ENCODE data around the gene KRTAP1-3. TPM values are rescaled to one million over a fixed set of nuclear protein-coding genes. Genes with fewer than 3 reads are reported as not detected.

Gene KRTAP1-3
- not detected in 2 replicates for total RNA-seq

DNA sequence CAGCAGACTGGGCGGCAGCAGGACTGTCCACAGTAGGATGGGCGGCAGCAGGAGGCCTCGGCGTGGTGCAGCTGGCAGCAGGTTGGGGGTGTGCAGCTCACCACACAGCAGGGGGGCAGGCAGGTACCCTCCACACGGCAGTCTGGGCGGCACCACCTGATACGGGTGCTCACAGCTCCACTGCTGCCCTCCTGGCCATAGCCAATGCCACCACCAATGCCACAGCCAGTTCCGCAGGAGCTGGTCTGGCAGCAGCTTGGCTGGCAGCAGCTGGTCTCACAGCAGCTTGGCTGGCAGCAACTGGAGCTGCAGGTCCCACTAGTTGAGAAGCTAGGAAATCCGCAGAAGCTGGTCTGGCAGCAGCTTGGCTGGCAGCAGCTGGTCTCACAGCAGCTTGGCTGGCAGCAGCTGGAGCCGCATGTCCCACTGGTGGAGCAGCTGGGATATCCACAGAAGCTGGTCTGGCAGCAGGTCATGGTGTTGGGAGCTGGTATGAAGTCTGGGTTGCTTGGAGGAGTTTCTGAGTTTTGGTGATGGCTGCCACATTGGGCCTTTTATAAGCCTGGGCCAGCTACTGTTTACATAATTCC, at the start of gene KRTAP1-3:
Gene KRTAP1-3 (minus strand): TSS at position 529 of the 590 bp plus-strand sequence. CDS start 53 bp downstream, at position 476.

DNA sequence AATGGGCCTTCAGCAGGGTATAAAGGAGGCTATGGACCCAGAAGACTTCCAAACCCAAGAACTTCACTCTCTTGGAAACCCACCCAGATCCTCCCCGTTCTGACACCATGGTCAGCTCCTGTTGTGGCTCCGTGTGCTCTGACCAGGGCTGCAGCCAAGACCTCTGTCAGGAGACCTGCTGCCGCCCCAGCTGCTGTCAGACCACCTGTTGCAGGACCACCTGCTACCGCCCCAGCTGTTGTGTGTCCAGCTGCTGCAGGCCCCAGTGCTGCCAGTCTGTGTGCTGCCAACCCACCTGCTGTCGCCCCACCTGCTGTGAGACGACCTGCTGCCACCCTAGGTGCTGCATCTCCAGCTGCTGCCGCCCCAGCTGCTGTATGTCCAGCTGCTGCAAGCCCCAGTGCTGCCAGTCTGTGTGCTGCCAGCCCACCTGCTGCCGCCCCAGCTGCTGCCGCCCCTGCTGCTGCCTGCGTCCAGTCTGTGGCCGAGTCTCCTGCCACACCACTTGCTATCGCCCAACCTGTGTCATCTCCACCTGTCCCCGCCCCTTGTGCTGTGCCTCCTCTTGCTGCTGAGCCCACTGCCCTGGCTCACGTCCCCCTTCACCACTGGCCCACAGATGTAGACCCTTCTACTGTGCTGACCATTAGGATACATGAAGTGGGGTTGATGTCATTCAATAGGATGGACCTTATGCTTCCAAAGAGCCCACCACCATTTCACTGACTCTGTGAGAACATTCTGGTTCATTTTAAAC, 49.6 kb upstream of the KRTAP1-3 start, which contains the start of gene KRTAP4-7:
Gene KRTAP4-7 (plus strand): TSS at position 51 of the 757 bp plus-strand sequence. CDS start 57 bp downstream, at position 108.

DNA sequence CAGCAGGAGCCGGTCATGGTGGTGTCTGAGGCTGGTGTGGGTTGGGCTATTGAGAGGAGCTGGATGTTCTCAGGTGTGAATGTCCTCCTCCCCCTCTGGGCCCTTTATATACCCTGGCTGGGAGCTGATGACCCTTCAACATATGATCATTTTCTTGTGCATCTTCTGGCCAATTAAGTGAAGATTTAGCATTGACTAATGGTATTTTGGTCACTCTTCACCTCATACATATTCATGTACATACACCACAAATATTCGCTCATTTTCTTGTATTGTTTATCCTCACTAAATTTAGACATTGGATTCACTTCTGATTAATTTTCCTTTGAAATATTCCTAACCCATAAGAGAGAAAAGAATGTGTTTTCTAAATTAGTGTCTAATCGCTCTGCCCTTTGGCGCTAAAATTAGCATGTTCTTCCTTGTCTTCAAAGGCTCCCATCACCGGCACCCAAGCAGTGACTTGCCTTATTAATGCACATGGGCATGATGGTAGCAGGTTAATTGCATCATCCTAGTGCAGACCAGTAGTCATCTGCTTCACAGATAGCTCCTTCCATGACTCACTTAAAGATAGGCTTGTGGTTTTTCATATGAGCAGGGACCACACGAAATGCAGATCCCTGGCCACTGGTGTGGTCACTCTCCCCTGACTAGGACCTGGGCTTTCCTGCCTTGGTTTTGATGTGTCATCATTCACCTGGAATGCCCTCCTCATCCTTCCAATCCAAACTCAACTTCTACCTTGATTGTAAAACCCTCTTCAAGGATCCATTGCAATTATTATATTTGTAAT, 31.4 kb upstream of the KRTAP1-3 start, which contains the start of gene KRTAP2-4:
Gene KRTAP2-4 (minus strand): TSS at position 51 of the 796 bp plus-strand sequence. CDS start 34 bp downstream, at position 17.

DNA sequence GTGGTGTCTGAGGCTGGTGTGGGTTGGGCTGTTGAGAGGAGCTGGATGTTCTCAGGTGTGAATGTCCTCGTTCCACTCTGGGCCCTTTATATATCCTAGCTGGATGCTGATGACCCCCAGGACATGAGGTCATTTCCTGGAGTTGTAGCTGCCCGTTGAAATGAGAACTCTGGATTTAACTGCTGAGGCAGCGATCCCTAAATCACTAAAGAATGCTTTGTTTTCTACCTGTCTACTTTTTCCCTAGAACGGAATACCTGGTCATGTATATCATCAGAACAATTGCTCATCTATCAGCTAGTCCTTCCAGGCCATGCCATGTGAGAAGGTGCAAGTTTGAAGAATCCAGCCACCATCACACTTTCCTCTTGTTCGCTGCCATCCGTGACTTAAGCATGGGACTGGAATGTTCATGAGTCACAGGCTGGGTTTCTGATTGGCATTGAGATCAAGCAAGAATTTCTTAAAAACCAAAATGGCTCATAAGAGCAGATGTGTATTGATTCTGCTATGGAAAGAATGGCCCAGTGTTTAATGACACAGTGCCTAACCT, 25.5 kb upstream of the KRTAP1-3 start, which contains the start of gene KRTAP2-3:
Gene KRTAP2-3 (minus strand): TSS at position 63 of the 553 bp plus-strand sequence. CDS start 64 bp downstream, outside the sequence.

GRCh38 chr17:41055130-41055529, 20.5 kb upstream of the KRTAP1-3 start, which contains the start of gene KRTAP2-2:
Gene KRTAP2-2, minus strand, starts transcription at chr17:41055230. Its CDS starts 19 bp downstream, at chr17:41055211.

DNA sequence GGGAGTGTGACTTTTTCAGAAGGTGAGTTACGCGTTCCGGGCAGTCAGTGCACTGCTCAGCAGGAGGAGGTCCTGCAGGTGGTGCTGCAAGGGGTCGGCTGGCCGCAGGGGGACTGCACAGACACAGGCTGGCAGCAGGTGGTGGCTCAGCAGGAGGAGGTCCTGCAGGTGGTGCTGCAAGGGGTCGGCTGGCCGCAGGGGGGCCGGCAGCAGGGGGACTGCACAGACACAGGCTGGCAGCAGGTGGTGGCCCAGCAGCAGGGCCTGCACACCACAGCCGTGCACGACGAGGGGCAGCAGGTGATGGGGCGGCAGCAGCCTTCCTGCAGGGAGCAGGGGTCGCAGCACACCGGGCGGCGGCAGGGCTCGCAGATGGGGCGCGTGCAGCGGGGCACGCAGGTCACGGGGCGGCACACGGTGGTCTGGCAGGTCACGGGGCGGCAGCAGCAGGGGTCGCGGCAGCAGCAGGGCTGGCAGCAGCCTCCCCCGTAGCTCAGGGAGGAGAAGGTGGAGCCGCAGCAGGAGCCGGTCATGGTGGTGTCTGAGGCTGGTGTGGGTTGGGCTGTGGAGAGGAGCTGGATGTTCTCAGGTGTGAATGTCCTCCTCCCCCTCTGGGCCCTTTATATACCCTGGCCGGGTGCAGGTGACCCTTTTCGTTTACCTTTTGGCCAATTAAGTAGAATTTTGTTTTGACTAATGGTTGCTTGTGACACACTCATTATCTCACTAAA, 12.2 kb upstream of the KRTAP1-3 start, which contains the start of gene KRTAP2-1:
Gene KRTAP2-1 (minus strand): TSS at position 582 of the 731 bp plus-strand sequence. CDS start 49 bp downstream, at position 533.

DNA sequence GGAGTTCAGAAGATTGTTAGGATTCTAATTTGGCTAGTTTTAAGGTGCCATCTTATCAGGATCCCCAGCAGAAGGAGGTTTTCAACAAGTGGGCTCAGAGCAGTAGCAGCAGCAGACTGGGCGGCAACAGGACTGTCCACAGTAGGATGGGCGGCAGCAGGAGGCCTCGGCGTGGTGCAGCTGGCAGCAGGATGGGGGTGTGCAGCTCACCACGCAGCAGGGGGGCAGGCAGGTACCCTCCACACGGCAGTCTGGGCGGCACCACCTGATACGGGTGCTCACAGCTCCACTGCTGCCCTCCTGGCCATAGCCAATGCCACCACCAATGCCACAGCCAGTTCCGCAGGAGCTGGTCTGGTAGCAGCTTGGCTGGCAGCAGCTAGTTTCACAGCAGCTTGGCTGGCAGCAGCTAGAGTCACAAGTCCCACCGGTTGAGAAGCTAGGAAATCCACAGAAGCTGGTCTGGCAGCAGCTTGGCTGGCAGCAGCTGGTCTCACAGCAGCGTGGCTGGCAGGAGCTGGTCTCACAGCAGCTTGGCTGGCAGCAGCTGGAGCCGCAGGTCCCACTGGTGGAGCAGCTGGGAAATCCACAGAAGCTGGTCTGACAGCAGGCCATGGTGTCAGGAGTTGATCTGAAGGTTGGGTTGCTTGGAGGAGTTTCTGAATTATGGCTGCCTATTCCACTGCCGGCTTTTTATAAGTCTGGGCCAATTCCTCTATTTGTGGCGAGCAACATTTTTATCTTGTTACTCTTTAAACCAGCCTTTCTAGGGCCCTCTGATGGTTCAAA, 6.3 kb upstream of the KRTAP1-3 start, which contains the start of gene KRTAP1-1:
Gene KRTAP1-1 (minus strand): TSS at position 668 of the 789 bp plus-strand sequence. CDS start 53 bp downstream, at position 615.

DNA sequence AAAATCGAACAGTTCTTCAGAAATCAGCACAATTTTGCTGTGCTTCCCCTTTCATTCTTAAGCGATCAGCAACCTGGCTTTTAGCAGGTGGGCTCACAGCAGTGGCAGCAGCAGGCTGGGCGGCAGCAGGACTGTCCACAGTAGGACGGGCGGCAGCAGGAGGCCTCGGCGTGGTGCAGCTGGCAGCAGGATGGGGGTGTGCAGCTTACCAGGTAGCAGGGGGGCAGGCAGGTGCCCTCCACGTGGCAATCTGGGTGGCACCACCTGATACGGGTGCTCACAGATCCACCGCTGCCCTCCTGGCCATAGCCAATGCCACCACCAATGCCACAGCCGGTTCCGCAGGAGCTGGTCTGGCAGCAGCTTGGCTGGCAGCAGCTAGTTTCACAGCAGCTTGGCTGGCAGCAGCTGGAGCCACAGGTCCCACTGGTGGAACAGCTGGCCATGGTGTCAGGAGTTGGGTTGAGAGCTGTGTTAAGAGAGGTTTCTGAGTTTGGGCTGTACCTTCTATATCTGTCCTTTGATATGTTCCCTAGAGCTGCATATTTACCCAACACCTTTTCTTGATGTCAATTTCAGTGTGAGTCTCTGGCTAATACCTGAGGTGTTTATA, 4.9 kb downstream of the KRTAP1-3 start, which contains the start of gene KRTAP1-4:
Gene KRTAP1-4 (minus strand): TSS at position 563 of the 613 bp plus-strand sequence. CDS start 117 bp downstream, at position 446.

GRCh38 chr17:41026715-41027471, 7.8 kb downstream of the KRTAP1-3 start, which contains the start of gene KRTAP1-5:
Gene KRTAP1-5, minus strand, starts transcription at chr17:41027208. Its CDS starts 53 bp downstream, at chr17:41027155.

GRCh38 chr17:41008811-41009210, 25.9 kb downstream of the KRTAP1-3 start, which contains the start of gene KRTAP3-1:
Gene KRTAP3-1, minus strand, starts transcription at chr17:41009128. Its CDS starts 54 bp downstream, at chr17:41009074.

DNA sequence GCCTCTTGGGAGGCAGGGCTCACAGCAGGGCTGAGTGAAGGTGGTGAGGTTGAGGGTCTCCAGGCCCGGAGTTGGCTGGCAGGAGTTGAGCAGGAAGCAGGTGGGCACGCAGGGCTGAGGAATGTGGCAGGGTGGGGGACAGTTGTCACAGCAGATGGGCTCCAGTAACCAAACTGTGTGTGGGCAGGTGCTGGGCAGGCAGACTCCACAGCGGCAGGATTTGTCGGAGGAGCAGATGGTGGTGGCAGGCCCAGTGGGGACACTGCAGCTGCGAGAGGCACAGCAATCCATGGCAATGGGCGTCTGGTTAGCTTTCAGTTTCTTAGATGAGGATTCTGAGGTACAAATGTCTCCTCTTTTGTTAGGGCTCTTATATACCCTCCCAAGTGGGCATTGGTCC, 35.1 kb downstream of the KRTAP1-3 start, which contains the start of gene KRTAP3-2:
Gene KRTAP3-2 (minus strand): TSS at position 344 of the 400 bp plus-strand sequence. CDS start 53 bp downstream, at position 291.

DNA sequence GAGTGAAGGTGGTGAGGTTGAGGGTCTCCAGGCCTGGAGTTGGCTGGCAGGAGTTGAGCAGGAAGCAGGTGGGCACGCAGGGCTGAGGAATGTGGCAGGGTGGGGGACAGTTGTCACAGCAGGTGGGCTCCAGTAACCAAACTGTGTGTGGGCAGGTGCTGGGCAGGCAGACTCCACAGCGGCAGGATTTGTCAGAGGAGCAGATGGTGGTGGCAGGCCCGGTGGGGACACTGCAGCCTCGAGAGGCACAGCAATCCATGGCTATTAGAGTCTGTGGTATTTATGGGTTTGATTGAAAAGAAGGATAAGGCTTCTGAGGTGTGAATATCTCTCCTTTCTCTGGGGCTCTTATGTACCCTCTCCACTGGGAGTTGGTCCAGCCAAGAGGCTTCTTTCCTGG, 40.8 kb downstream of the KRTAP1-3 start, which contains the start of gene KRTAP3-3:
Gene KRTAP3-3 (minus strand): TSS at position 326 of the 400 bp plus-strand sequence. CDS start 67 bp downstream, at position 259.

DNA sequence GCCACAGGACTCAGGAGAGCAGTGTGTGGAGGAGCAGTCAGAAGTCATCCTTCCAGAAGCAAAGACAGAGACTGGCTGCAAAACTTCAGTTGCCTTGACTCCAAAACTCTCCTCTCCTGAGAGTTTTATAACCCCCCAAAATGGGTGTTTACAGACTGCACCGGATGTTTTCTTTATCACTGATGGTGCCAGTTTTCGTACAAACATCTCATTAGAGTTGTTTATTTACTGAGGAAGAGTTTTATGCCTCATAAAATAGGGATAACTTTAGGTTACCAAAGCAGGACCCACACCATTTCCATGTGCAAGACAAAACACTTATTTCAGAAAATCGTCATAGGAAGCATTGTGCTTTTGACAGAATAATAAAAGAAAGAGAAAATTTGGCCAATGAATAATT, 50.4 kb downstream of the KRTAP1-3 start, which contains the start of gene KRT40:
Gene KRT40 (minus strand): TSS at position 101 of the 400 bp plus-strand sequence. CDS start 53 bp downstream, at position 48.

Small RNA genes lying within 50 kb of the gene (small RNA-seq; reads per million reads assigned to genes)
- gene KRTAP3-4P = not detected

Other genes with a start within 250 kb of the KRTAP1-3 start
- gene KRT28, start 234.9 kb downstream of the KRTAP1-3 start, total RNA-seq = not detected in 2 replicates
- 0.37 and 2.2 TPM in 2 replicates for gene KRT10, start 212.3 kb downstream of the KRTAP1-3 start, total RNA-seq
- gene KRT12, start 167.7 kb downstream of the KRTAP1-3 start, total RNA-seq = not detected in 2 replicates
- not detected in 2 replicates for gene KRT20, start 149.6 kb downstream of the KRTAP1-3 start, total RNA-seq
- gene KRT23, start 97.2 kb downstream of the KRTAP1-3 start, total RNA-seq = not detected in 2 replicates
- gene KRT39, start 67.9 kb downstream of the KRTAP1-3 start, total RNA-seq = not detected in 2 replicates
- not detected in 2 replicates for gene KRT40, start 50.5 kb downstream of the KRTAP1-3 start, total RNA-seq
- gene KRTAP3-3, start 40.7 kb downstream of the KRTAP1-3 start, total RNA-seq = not detected in 2 replicates
- not detected in 2 replicates for gene KRTAP3-2, start 35.0 kb downstream of the KRTAP1-3 start, total RNA-seq
- not detected in 2 replicates for gene KRTAP3-1, start 25.7 kb downstream of the KRTAP1-3 start, total RNA-seq
- 1.1 and 1.6 TPM in 2 replicates for gene KRTAP1-5, start 7.7 kb downstream of the KRTAP1-3 start, total RNA-seq
- not detected in 2 replicates for gene KRTAP1-4, start 4.7 kb downstream of the KRTAP1-3 start, total RNA-seq
- not detected in 2 replicates for gene KRTAP1-1, start 6.6 kb upstream of the KRTAP1-3 start, total RNA-seq
- not detected in 2 replicates for gene KRTAP2-1, start 12.4 kb upstream of the KRTAP1-3 start, total RNA-seq
- not detected in 2 replicates for gene KRTAP2-2, start 20.4 kb upstream of the KRTAP1-3 start, total RNA-seq
- not detected in 2 replicates for gene KRTAP2-3, start 25.2 kb upstream of the KRTAP1-3 start, total RNA-seq
- not detected in 2 replicates for gene KRTAP2-4, start 31.0 kb upstream of the KRTAP1-3 start, total RNA-seq
- gene KRTAP4-7, start 49.3 kb upstream of the KRTAP1-3 start, total RNA-seq = not detected in 2 replicates
- gene KRTAP4-8, start 63.3 kb upstream of the KRTAP1-3 start, total RNA-seq = not detected in 2 replicates
- not detected in 2 replicates for gene KRTAP4-16, start 67.3 kb upstream of the KRTAP1-3 start, total RNA-seq
- gene KRTAP4-9, start 70.5 kb upstream of the KRTAP1-3 start, total RNA-seq = not detected in 2 replicates
- not detected in 2 replicates for gene KRTAP4-11, start 83.5 kb upstream of the KRTAP1-3 start, total RNA-seq
- gene KRTAP4-12, start 89.3 kb upstream of the KRTAP1-3 start, total RNA-seq = not detected in 2 replicates
- gene KRTAP4-6, start 105.7 kb upstream of the KRTAP1-3 start, total RNA-seq = not detected in 2 replicates
- gene KRTAP4-5, start 115.0 kb upstream of the KRTAP1-3 start, total RNA-seq = not detected in 2 replicates
- not detected in 2 replicates for gene KRTAP4-4, start 125.9 kb upstream of the KRTAP1-3 start, total RNA-seq
- gene KRTAP4-3, start 133.3 kb upstream of the KRTAP1-3 start, total RNA-seq = not detected in 2 replicates
- not detected in 2 replicates for gene KRTAP4-2, start 143.3 kb upstream of the KRTAP1-3 start, total RNA-seq
- gene KRTAP4-1, start 150.0 kb upstream of the KRTAP1-3 start, total RNA-seq = not detected in 2 replicates
- not detected in 2 replicates for gene KRTAP9-1, start 155.0 kb upstream of the KRTAP1-3 start, total RNA-seq
- not detected in 2 replicates for gene KRTAP9-2, start 191.8 kb upstream of the KRTAP1-3 start, total RNA-seq
- not detected in 2 replicates for gene KRTAP9-3, start 197.6 kb upstream of the KRTAP1-3 start, total RNA-seq
- gene KRTAP9-8, start 203.1 kb upstream of the KRTAP1-3 start, total RNA-seq = not detected in 2 replicates
- not detected in 2 replicates for gene KRTAP9-4, start 214.8 kb upstream of the KRTAP1-3 start, total RNA-seq
- gene KRTAP9-9, start 220.5 kb upstream of the KRTAP1-3 start, total RNA-seq = not detected in 2 replicates
- not detected in 2 replicates for gene KRTAP9-6, start 230.5 kb upstream of the KRTAP1-3 start, total RNA-seq
- not detected in 2 replicates for gene KRTAP9-7, start 240.8 kb upstream of the KRTAP1-3 start, total RNA-seq